ACHN (cell line): ENCODE measurements around the gene AATK.
"Not testable (repeated sequence)": the region's sequence is repeated elsewhere in the genome, so short reads cannot be mapped to it uniquely, and the experiment has no call there.

ENCODE experiments used
- DNase-seq: peaks from one replicate; pipeline ENCODE4 v3.0.0-alpha.2; 2015
- in situ Hi-C: cut with HindIII; loops from 2 replicates; pipeline ENCODE4 v1.10.0; 2017; ENCODE audit warnings: low sequenced_read_pairs, low pct_ligation_motif_present, low pct_unique_long_range_greater_than_20kb

Gene AATK

DNA sequence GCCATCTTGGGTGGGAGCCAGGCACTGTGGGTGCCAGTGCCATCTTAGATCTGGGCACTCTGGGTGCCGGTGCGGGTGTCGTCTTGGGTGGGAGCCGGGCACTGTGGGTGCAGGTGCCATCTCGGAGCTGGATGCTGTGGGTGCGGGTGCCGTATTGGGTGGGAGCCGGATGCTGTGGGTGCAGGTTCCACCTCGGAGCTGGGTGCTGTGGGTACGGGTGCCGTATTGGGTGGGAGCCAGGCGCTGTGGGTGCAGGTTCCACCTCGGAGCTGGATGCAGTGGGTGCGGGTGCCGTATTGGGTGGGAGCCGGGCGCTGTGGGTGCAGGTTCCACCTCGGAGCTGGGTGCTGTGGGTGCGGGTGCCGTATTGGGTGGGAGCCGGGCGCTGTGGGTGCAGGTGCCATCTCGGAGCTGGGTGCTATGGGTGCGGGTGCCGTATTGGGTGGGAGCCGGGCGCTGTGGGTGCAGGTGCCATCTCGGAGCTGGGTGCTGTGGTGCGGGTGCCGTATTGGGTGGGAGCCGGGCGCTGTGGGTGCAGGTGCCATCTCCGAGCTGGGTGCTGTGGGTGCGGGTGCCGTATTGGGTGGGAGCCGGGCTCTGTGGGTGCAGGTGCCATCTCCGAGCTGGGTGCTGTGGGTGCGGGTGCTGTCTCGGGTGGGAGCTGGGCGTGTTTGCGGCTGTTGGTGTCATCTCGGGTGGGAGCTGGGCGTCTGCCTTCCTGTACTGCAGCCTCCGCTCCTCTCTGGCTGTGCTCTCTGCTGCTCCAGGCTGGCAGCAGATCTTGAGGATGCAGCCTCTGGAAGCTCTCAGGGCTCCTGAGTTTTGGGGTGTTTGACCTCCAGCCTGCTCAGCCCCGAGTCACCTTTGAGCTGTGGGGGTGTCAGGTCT lies 87.8 kb downstream of the AATK start:
- in situ Hi-C loops, DNase-seq: not testable (repeated sequence)

DNA sequence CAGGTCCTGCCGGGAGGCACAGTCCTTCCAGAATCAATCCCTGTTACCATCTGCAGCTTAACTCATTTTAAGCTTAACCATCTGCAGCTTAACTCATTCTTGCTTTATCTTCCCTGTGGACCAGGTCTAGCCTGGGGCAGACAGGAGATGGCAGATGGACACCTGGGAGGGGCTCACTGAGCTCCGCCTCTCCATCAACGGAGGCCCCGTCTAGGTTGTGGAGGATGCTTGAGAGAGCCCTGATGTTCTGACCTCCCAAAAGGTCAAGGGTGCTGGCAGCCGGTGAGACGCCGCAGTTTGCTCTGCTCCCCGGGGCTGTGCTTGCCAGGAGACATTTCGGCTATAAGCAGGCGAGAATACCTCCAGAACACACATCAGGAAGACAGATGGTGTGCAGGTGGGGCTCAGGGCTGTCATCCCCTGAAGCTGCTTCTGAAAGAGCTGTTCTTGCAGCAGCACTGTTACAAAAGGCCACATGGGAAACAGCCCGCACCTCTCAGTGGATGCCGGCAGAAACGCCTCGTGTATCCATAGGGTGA lies 89.8 kb downstream of the AATK start:
- DNase-seq, result no peak
- in situ Hi-C loops, result no loop called here

GRCh38 chr17:81075307-81075706 lies 90.7 kb downstream of the AATK start:
- DNase-seq, result no peak
- in situ Hi-C loops, result no loop called here

- in situ Hi-C loops, result no loop called here
These were observed 91.1 kb downstream of the AATK start for GRCh38 chr17:81074875-81075274.

GRCh38 chr17:81073967-81074839 lies 91.8 kb downstream of the AATK start:
- in situ Hi-C loops, result no loop called here
- DNase-seq, result no peak

More at GRCh38 chr17:81074875-81075274, 91.1 kb downstream of the AATK start:
- DNase-seq, result no peak

- DNase-seq, result no peak
- in situ Hi-C loops, result no loop called here
These were observed 94.0 kb downstream of the AATK start for GRCh38 chr17:81071761-81072741.

DNA sequence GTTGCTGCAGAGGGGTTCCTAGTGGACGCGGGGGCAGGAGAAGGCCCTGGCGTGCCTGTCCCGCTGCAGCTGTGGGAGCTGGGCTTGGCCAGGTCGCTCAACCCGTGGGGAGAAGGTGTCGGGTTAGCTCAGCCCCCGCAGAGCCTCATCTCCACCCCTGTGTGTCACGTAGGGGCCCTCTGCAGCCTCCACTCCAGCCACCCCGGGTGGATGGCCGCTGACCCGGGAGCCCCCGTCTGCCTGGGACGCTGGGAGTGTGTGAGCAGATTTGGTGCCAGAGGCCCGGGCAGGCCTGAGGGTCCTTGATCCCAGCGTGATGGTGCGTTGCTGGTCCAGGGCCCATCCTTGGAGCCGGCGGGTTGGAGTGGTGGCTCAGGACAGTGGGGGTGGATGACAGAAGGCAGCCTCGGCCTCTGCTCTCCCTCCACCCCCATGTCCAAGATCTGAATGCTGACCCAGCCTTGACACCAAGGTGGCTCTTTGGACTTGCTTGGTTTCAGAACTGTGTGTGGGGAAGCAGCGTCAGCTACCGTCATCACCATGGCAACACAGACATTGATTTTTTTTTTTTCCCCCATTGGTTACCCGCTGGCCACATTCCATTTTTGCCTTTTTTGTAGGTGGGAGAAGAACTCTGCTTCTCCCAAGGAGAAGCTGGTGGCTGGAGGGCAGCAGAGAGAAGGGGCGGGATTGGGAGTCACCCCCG lies 95.3 kb downstream of the AATK start:
- no peak for DNase-seq
- in situ Hi-C loops, result no loop called here

GRCh38 chr17:81069135-81069645 lies 96.8 kb downstream of the AATK start:
- no peak for DNase-seq
- in situ Hi-C loops, result no loop called here

- no peak for DNase-seq
These were observed 97.4 kb downstream of the AATK start for GRCh38 chr17:81068411-81069134.

DNA sequence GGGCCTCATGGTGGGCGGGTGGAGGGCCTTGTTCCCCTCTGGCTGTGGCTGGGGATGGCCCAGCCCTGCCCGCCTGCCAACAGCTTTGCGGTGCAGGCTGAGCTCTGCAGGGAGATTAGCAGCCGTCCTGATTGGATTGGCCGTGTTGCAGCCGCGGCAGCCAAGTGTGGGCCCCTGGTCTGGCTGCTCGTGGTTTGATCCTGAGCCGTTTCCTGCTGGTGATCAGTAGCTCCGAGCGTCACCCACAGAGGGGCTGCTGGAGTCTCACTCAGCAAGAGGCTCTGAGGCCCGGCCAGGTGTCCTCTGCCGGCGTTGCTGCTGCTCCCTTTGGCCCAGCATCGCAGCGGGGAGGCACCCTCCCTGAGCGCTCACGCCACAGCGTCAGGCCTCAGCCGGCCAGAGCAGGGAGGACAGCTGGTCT lies 98.6 kb downstream of the AATK start:
- in situ Hi-C loops, result no loop called here

More at GRCh38 chr17:81068411-81069134, 97.4 kb downstream of the AATK start:
- in situ Hi-C loops, result no loop called here

More for the DNA sequence above, 98.6 kb downstream of the AATK start:
- DNase-seq, result no peak
